ENCODE measurements around the gene AFTPH. TPM values are rescaled to one million over a fixed set of nuclear protein-coding genes. Genes with fewer than 3 reads are reported as not detected.

AFTPH gene
- total RNA-seq, 1 donor from 2014 or later = 13.1 TPM

- no peak for DNase-seq (ENCODE audit: low spot score)
- peaks cover 9% of the 10 kb centered on the region for H3K36me3 Mint-ChIP-seq (ENCODE audit: low read depth, unreplicated experiment)
- H3K4me3 Mint-ChIP-seq (ENCODE audit: unreplicated experiment) = no peak overlapping the region
- no peaks in the 10 kb centered on the region for H3K9me3 Mint-ChIP-seq (ENCODE audit: unreplicated experiment)
- TF ChIP-seq CTCF (IDR thresholded peaks at IDR 0.05; ENCODE audit: unreplicated experiment) = no peak
- H3K27me3 Mint-ChIP-seq (ENCODE audit: unreplicated experiment) = peaks cover 3% of the 10 kb centered on the region
- H3K27ac Mint-ChIP-seq (ENCODE audit: unreplicated experiment) = no peak overlapping the region
- peaks cover 33% of the 10 kb centered on the region for H3K4me1 Mint-ChIP-seq (ENCODE audit: unreplicated experiment)
Observed at GRCh38 chr2:64638502-64639120, 114.5 kb downstream of the AFTPH start.

GRCh38 chr2:64639691-64640090 is 115.6 kb downstream of the AFTPH start:
- H3K9me3 Mint-ChIP-seq (ENCODE audit: unreplicated experiment) = no peaks in the 10 kb centered on the region
- peaks cover 1% of the 10 kb centered on the region for H3K27me3 Mint-ChIP-seq (ENCODE audit: unreplicated experiment)
- peak overlapping the region; percentile 53 for H3K27ac Mint-ChIP-seq (ENCODE audit: unreplicated experiment)
- H3K4me3 Mint-ChIP-seq (ENCODE audit: unreplicated experiment) = no peak overlapping the region
- no peak for TF ChIP-seq CTCF (IDR thresholded peaks at IDR 0.05; ENCODE audit: unreplicated experiment)
- H3K36me3 Mint-ChIP-seq (ENCODE audit: low read depth, unreplicated experiment) = peaks cover 9% of the 10 kb centered on the region
- no peak for DNase-seq (ENCODE audit: low spot score)
- peaks cover 41% of the 10 kb centered on the region for H3K4me1 Mint-ChIP-seq (ENCODE audit: unreplicated experiment)

- peaks cover 9% of the 10 kb centered on the region for H3K36me3 Mint-ChIP-seq (ENCODE audit: low read depth, unreplicated experiment)
- no peak overlapping the region for H3K27ac Mint-ChIP-seq (ENCODE audit: unreplicated experiment)
- peaks cover 1% of the 10 kb centered on the region for H3K27me3 Mint-ChIP-seq (ENCODE audit: unreplicated experiment)
- peaks cover 42% of the 10 kb centered on the region for H3K4me1 Mint-ChIP-seq (ENCODE audit: unreplicated experiment)
- TF ChIP-seq CTCF (IDR thresholded peaks at IDR 0.05; ENCODE audit: unreplicated experiment) = no peak
- DNase-seq (ENCODE audit: low spot score) = no peak
- H3K9me3 Mint-ChIP-seq (ENCODE audit: unreplicated experiment) = no peaks in the 10 kb centered on the region
- no peak overlapping the region for H3K4me3 Mint-ChIP-seq (ENCODE audit: unreplicated experiment)
Observed at GRCh38 chr2:64640153-64641044, 116.3 kb downstream of the AFTPH start.

- TF ChIP-seq CTCF (IDR thresholded peaks at IDR 0.05; ENCODE audit: unreplicated experiment) = no peak
- Mint-ChIP-seq H3K4me1 (ENCODE audit: unreplicated experiment) (peaks cover 35% of the 10 kb centered on the region), H3K36me3 (ENCODE audit: low read depth, unreplicated experiment) (peaks cover 1% of the 10 kb centered on the region), H3K27me3 (ENCODE audit: unreplicated experiment) (peaks cover 1% of the 10 kb centered on the region), H3K9me3 (ENCODE audit: unreplicated experiment) (no peaks in the 10 kb centered on the region), H3K4me3 (ENCODE audit: unreplicated experiment) (no peak overlapping the region), H3K27ac (ENCODE audit: unreplicated experiment) (no peak overlapping the region)
- DNase-seq (ENCODE audit: low spot score) = no peak
Observed at GRCh38 chr2:64641599-64641998, 117.5 kb downstream of the AFTPH start.

Small RNA genes within 50 kb of the gene (microRNA-seq; reads per million reads assigned to microRNA genes)
- gene MIR4434 (ENCODE audit: unreplicated experiment) = not detected

Other genes with a start within 250 kb of the AFTPH start
- gene LGALSL, start 70.2 kb upstream of the AFTPH start, total RNA-seq (ENCODE audit: unreplicated experiment) = 30.2 TPM
- gene SERTAD2, start 129.6 kb downstream of the AFTPH start, total RNA-seq (ENCODE audit: unreplicated experiment) = 9.8 TPM